Measurements from ENCODE around the gene ARVCF. TPM values are rescaled to one million over a fixed set of nuclear protein-coding genes. Genes with fewer than 3 reads are reported as not detected.

The ARVCF gene
- total RNA-seq, 4 donors from 2014 or later: 6.5 to 20.0 (median 9.3) TPM

DNA sequence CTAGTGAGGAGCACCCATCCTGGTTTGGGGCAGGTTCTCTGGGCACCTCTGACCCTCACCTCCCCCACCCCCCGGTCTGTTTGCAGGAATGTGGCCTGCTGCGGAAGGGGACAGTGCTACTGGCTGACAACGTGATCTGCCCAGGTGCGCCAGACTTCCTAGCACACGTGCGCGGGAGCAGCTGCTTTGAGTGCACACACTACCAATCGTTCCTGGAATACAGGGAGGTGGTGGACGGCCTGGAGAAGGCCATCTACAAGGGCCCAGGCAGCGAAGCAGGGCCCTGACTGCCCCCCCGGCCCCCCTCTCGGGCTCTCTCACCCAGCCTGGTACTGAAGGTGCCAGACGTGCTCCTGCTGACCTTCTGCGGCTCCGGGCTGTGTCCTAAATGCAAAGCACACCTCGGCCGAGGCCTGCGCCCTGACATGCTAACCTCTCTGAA lies 48.2 kb downstream of the ARVCF start:
- DNase-seq (ENCODE audit: low spot score): no peak
- TF ChIP-seq, protein P1, sequence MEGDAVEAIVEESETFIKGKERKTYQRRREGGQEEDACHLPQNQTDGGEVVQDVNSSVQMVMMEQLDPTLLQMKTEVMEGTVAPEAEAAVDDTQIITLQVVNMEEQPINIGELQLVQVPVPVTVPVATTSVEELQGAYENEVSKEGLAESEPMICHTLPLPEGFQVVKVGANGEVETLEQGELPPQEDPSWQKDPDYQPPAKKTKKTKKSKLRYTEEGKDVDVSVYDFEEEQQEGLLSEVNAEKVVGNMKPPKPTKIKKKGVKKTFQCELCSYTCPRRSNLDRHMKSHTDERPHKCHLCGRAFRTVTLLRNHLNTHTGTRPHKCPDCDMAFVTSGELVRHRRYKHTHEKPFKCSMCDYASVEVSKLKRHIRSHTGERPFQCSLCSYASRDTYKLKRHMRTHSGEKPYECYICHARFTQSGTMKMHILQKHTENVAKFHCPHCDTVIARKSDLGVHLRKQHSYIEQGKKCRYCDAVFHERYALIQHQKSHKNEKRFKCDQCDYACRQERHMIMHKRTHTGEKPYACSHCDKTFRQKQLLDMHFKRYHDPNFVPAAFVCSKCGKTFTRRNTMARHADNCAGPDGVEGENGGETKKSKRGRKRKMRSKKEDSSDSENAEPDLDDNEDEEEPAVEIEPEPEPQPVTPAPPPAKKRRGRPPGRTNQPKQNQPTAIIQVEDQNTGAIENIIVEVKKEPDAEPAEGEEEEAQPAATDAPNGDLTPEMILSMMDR (IDR thresholded peaks at IDR 0.05): no peak
- no peak for ATAC-seq (ENCODE audit: low FRiP score)

DNA sequence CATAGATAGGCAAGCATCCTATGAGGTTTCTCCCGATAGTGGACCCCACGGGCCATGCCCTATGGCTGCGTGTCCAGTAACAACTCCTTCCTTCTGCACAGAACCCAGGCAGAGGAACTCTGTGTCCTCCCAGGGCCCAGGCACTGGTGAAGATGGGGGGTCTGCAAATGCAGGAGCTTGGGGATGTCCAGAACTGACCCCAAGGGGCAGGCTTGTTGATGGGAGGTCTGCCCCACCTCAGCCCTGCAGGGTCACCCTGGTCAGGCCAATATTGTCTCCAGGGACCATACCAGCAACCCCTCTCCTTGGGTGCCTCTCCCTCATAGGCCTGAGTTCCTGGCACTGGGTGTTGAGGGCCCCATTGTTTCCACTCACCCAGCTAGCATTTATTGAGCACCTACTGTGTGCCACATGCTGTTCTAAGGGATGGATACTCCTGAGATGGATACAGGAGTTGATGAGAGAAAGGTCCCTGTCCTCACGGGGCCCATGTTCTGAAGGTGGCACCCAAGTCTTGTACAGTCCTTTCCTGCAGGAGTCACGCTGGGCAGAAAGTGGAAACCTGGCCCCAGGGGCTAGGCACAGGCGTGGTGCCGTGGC lies 48.7 kb downstream of the ARVCF start:
- DNase-seq (ENCODE audit: low spot score) (no peak), ATAC-seq (ENCODE audit: low FRiP score) (no peak)
- TF ChIP-seq, protein P1 (IDR thresholded peaks at IDR 0.05): no peak

DNA sequence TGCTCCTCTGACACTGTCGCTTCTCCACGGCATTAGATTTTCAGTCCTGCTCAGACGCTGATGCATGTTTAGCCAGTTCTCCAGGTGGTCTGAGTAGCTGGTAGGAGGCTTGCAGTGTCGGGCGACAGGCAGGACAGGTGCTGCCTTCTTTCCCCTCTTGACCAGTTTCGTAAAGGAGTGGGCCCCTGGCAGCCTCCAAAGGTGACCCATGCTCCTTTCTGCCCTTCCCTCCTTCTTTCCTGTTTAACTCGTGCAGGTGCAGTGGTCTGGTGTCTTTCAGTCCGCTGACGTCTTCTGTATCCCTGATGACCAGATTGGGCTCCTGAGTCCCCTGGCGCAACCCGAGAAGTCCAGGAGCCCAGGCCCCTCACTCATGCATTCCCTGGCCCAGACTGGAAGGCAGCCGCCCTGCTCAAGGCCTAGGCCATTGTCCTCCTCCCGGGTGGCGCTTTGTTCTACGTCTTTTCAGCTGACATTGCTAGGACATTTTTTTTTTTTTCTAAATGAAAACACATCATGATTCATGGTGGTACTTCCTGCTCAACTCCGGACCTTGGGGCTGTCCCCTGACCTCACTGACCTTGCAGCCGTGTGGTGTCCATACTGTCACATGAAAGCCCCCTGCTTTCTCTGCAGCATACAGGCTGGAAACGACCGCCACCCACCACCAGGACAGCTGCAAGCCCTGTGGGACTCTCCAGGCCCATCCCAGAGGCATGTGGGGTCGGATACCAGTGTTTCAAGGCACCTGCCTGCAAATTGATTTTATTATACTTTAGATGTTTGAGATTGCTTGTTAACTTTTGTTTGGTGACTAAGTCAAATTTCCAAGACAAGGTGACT lies 49.5 kb downstream of the ARVCF start:
- ATAC-seq (ENCODE audit: low FRiP score) (no peak), DNase-seq (ENCODE audit: low spot score) (no peak)
- TF ChIP-seq, protein P1 (IDR thresholded peaks at IDR 0.05): no peak

DNA sequence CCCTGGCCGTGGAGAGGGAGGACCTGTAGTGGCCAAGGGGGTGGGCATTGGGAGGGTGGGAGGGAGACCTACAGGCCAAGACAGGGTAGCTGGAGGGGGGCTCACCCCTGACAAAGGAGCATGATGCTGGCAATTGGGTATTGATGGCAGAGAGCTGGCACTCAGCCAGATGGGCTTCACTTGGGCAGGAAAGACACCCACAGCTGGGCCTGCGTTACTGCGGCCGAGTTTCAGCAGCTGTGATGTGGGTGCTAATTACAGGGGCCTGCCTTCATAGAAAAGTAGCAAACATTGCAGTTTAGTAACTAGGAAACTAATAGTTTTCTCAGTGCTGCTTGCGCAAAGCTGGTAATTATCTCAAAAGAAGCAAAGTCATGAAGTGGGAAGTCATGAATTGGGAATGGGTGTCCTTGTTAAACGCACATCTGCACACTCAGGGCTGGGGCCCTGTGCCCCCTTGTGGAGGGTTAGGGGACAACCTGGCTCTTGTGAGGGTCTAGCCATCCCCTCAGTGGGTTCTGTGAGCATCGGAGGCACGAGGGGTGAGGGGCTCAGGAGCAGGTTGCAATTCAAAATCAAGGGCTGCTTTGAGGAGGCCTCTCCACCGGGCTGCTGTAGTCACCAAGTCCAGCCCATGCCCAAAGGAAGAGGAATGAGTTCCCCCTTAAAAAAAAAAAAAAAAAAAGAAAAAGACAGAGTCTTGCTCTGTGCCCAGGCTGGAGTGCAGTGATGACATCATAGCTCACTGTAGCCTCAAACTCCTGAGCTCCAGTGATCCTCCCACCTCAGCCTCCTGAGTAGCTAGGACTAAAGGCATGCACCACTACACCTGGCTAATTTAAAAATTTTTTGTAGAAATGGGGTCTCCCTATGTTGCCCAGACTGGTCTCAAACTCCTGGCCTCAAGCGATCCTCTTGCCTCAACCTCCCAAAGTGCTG lies 50.6 kb downstream of the ARVCF start:
- DNase-seq (ENCODE audit: low spot score) (no peak), ATAC-seq (ENCODE audit: low FRiP score) (no peak)
- TF ChIP-seq, protein P1 (IDR thresholded peaks at IDR 0.05): no peak

DNA sequence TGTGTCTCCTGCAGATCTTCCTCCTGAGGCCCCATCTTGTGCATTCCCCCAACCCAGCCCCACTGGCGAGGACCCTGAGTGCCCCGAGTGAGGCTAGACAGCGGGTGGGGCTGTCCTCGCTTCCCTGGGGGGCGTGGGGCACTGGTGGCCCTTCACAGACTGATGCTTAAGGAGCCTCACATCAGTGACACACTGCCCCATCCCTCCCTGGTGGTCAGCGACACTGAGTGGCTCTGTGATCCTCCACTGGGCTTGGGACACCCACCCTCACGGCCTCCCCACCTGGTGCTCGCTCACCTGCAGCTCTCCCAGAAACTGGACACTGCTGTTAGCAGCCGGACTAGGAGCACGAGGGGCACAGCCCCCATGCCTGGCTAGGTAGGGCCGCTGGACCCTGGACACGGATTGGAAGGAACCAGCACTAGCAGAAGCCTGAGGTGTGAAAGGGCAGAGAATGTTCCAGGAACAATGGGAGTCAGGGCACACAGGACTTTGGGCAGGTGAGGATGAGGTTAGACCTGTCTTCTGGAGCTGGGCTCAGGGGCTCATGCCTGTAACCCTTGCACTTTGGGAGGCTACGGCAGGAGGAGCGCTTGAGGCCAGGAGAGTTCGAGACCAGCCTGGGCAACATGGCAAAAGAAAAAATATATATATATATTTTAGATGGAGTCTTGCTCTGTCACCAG lies 51.8 kb downstream of the ARVCF start:
- ATAC-seq (ENCODE audit: low FRiP score) (no peak), DNase-seq (ENCODE audit: low spot score) (no peak)
- TF ChIP-seq, protein P1 (IDR thresholded peaks at IDR 0.05): no peak

DNA sequence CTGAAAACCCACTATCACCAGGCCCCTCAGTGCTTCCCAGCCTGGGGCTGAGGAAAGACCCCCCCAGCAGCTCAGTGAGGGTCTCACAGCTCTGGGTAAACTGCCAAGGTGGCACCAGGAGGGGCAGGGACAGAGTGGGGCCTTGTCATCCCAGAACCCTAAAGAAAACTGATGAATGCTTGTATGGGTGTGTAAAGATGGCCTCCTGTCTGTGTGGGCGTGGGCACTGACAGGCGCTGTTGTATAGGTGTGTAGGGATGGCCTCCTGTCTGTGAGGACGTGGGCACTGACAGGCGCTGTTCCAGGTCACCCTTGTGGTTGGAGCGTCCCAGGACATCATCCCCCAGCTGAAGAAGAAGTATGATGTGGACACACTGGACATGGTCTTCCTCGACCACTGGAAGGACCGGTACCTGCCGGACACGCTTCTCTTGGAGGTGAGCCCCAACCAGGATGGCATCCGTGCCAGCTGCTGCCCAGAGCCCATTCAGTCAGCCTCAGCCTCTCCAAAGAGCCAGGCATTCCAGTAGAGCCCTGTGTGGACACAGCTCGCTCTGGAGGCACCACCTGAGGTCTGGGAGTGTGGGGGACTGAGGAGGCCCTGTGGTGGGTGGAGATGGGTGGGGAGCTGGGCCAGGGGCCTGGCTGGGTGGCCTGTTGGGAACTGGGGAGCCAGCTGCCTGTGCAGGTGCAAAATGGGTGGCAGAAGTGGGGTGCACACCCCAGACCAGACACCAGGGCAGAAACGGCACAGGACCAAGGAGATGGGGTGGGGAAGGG lies 52.6 kb downstream of the ARVCF start:
- TF ChIP-seq, protein P1 (IDR thresholded peaks at IDR 0.05): no peak
- no peak for DNase-seq (ENCODE audit: low spot score)
- no peak for ATAC-seq (ENCODE audit: low FRiP score)
